ENCODE measurements around the gene BCKDK.
"Not testable (repeated sequence)": the region's sequence is repeated elsewhere in the genome, so short reads cannot be mapped to it uniquely, and the experiment has no call there.

BCKDK gene

DNA sequence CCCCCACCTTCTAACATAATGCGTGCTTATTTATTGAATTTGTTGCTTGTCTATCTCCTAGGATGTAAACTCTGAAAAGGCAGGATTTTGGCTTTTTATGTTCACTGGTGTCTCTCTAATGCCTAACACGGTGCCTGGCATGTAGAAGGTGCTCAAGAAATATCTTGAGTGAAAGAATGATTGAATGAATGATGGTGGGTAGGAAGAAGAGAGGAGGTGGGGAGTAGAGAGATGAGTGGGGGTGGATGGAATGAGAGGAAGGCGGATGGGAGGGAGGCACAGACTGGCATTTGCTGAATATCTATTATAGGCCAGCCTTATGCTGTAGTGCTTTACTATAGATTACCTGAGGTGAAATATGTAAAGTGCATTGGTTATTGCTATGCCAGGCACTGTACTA lies 39.4 kb downstream of the BCKDK start:
- no peak overlapping the region for H3K4me3 ChIP-seq (ENCODE audit: extremely low read depth, insufficient read depth, low read length, poor library complexity, severe bottlenecking)
- 81 to 92% methylated on average over 2 of the region's 3 CpGs for WGBS, 2 experiments (ENCODE audit: insufficient coverage in 2 of 2)
- no peaks in the 10 kb centered on the region for H3K9me3 ChIP-seq (ENCODE audit: control insufficient read depth, low read length)
- no peak overlapping the region for H3K27ac ChIP-seq (ENCODE audit: low read depth, low read length, severe bottlenecking)
- H3K36me3 ChIP-seq (ENCODE audit: control insufficient read depth, insufficient read depth, low read length), result no peaks in the 10 kb centered on the region
- peaks cover 4% of the 10 kb centered on the region for H3K4me1 ChIP-seq (ENCODE audit: control insufficient read depth, insufficient read depth, low read length, poor library complexity, severe bottlenecking)

DNA sequence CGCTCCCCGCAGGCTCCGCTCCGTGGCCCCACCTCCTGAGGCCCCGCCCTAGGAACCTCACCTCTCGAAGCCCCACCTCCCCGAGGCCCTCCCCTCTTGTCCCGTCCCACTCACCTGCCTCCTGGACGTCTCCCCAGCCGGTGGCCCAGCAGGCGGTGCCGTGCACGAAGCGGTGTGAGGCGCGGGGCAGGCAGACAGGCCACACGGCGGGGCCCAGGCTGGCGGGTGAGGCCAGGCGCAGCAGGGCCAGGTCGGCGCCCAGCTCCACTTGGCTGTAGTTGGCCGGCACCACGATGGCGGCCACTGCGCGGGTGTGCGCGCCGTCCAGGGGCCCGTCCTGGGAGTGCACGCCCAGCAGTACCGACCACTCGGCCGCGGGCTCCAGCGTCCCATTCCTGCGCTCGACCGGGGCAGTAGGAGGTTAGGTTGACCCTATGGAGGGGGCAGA lies 40.1 kb downstream of the BCKDK start:
- 56 to 75% methylated on average over 29 to 35 of the region's 40 CpGs for WGBS, 2 experiments (ENCODE audit: insufficient coverage in 2 of 2)
- Histone ChIP-seq H3K36me3 (ENCODE audit: control insufficient read depth, insufficient read depth, low read length) (no peaks in the 10 kb centered on the region), H3K27ac (ENCODE audit: low read depth, low read length, severe bottlenecking) (no peak overlapping the region), H3K4me3 (ENCODE audit: extremely low read depth, insufficient read depth, low read length, poor library complexity, severe bottlenecking) (no peak overlapping the region), H3K9me3 (ENCODE audit: control insufficient read depth, low read length) (no peaks in the 10 kb centered on the region), H3K4me1 (ENCODE audit: control insufficient read depth, insufficient read depth, low read length, poor library complexity, severe bottlenecking) (peaks cover 4% of the 10 kb centered on the region)

DNA sequence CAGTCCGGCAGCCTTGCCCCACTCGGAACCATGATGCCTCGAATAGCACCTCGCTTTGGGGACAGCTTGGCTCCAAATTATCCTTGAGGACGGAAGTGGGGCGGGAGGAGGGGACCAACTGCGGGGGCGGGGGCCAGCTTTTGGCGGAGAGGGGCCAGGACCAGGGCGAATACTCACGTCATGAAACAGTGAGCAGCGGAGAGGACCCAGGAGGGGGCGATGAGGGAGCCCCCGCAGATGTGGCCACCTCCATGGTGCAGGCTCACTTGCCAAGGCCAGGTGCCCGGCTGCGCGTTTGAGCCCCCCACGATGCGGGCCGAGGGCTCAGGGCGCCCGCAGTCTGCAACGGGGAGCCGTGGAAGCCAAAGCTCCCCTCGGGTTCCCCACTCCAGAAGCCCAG lies 40.7 kb downstream of the BCKDK start:
- H3K36me3 ChIP-seq (ENCODE audit: control insufficient read depth, insufficient read depth, low read length), result no peaks in the 10 kb centered on the region
- H3K4me1 ChIP-seq (ENCODE audit: control insufficient read depth, insufficient read depth, low read length, poor library complexity, severe bottlenecking), result peaks cover 4% of the 10 kb centered on the region
- no peak overlapping the region for H3K4me3 ChIP-seq (ENCODE audit: extremely low read depth, insufficient read depth, low read length, poor library complexity, severe bottlenecking)
- WGBS, 2 experiments (ENCODE audit: insufficient coverage in 2 of 2), result 90 to 91% methylated on average over 24 to 25 of the region's 25 CpGs
- no peaks in the 10 kb centered on the region for H3K9me3 ChIP-seq (ENCODE audit: control insufficient read depth, low read length)
- no peak overlapping the region for H3K27ac ChIP-seq (ENCODE audit: low read depth, low read length, severe bottlenecking)

DNA sequence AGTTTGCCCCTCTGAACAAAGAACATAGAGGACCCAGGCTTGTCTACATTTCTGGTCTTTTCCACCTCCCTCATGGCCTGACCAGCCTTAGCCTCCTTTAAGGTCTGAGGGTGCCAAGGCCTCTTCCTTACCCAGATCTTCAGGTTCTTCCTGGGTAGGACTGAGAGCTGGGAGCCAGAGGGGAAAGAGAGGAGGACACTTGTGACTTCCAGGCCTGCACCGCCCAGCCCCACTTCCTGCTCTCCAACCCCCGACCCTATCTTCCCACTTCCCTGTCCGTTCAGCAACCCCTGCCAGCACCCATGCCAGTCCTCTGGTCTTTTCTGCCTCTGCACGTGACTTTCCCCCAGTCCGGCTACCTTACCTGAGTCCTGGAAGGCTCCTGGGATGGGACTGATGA lies 41.1 kb downstream of the BCKDK start:
- H3K36me3 ChIP-seq (ENCODE audit: control insufficient read depth, insufficient read depth, low read length), result no peaks in the 10 kb centered on the region
- no peaks in the 10 kb centered on the region for H3K9me3 ChIP-seq (ENCODE audit: control insufficient read depth, low read length)
- WGBS, 2 experiments (ENCODE audit: insufficient coverage in 2 of 2), result 73 to 100% methylated on average over 2 to 3 of the region's 5 CpGs
- H3K4me1 ChIP-seq (ENCODE audit: control insufficient read depth, insufficient read depth, low read length, poor library complexity, severe bottlenecking), result peaks cover 4% of the 10 kb centered on the region
- no peak overlapping the region for H3K4me3 ChIP-seq (ENCODE audit: extremely low read depth, insufficient read depth, low read length, poor library complexity, severe bottlenecking)
- no peak overlapping the region for H3K27ac ChIP-seq (ENCODE audit: low read depth, low read length, severe bottlenecking)

DNA sequence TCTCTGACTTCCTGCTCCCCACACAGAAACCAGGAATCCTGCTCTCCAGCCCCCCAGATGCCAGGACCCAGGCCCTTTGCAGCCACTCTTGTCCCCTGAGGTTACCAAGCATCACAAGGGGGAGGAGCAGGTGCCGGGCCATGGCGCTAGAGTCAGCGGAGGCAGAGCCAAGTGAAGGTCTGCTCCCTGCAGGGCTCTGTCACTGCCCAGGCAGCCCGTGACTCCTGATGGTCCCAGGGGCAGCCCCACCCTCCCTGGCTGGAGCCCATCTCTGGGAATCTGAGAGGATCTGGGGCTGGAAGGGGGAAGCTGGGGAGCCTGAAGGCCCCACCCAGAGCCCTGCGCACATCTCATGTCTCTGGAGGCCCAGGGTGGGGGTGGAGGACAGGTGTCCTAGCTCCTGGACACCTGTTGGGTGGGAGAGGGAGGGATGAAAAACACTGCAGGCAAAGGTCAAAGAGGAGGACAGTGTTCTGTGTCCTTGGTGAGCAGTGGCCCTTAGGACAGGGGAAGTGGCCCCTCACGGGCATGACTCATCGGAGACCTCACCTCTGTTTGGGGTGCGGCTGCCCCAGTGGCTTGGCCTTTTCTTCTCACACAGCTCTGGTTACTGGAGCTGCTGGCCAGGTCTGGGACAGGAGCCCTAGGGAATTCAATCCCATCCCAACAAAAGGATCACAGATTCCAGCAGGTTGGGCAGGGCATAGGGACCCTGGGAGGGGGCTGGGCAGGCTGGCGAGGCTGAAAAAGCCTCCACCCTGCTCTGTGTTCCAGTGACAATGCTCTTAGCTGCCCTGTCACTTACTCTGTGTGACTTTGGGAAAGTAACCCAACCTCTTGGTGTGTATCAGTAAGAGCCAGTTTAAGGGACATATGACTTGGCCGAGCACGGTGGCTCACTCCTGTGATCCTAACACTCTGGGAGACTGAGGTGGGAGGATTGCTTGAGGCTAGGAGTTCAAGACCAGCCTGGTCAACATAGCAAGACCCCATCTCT lies 42.0 kb downstream of the BCKDK start, which contains the start of gene PRSS36:
Gene PRSS36 (minus strand): TSS at position 173 of the 997 bp plus-strand sequence. CDS start 31 bp downstream, at position 142.
- H3K36me3 ChIP-seq (ENCODE audit: control insufficient read depth, insufficient read depth, low read length), result no peaks in the 10 kb centered on the region
- H3K4me3 ChIP-seq (ENCODE audit: extremely low read depth, insufficient read depth, low read length, poor library complexity, severe bottlenecking), result no peak within 1 kb of the TSS
- no peaks in the 10 kb centered on the region for H3K9me3 ChIP-seq (ENCODE audit: control insufficient read depth, low read length)
- H3K4me1 ChIP-seq (ENCODE audit: control insufficient read depth, insufficient read depth, low read length, poor library complexity, severe bottlenecking), result peaks cover 4% of the 10 kb centered on the region
- no peak within 1 kb of the TSS for H3K27ac ChIP-seq (ENCODE audit: low read depth, low read length, severe bottlenecking)
- 79 to 88% methylated on average over 6 to 7 of the region's 11 CpGs for WGBS, 2 experiments (ENCODE audit: insufficient coverage in 2 of 2)

DNA sequence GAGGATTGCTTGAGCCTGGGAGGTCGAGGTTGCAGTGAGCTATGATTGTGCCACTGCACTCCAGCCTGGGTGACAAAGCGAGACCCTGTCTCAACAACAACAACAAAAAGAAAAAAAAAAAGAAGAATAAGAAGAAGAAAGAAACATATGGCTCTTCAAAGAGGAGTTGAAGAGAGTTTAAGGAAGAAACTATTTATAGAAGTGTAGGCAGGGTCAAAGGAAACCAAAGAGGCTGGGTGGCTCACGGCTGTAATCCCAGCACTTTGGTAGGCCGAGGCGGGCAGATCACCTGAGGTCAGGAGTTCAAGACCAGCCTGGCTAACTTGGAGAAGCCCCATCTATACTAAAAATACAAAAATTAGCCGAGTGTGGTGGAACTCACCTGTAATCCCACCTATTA lies 42.8 kb downstream of the BCKDK start:
- not testable (repeated sequence) for H3K36me3 ChIP-seq (ENCODE audit: control insufficient read depth, insufficient read depth, low read length); H3K9me3 ChIP-seq (ENCODE audit: control insufficient read depth, low read length); H3K27ac ChIP-seq (ENCODE audit: low read depth, low read length, severe bottlenecking); H3K4me3 ChIP-seq (ENCODE audit: extremely low read depth, insufficient read depth, low read length, poor library complexity, severe bottlenecking); H3K4me1 ChIP-seq (ENCODE audit: control insufficient read depth, insufficient read depth, low read length, poor library complexity, severe bottlenecking)
- WGBS, 2 experiments (ENCODE audit: insufficient coverage in 2 of 2), result 96 to 100% methylated on average over 1 to 3 of the region's 6 CpGs

DNA sequence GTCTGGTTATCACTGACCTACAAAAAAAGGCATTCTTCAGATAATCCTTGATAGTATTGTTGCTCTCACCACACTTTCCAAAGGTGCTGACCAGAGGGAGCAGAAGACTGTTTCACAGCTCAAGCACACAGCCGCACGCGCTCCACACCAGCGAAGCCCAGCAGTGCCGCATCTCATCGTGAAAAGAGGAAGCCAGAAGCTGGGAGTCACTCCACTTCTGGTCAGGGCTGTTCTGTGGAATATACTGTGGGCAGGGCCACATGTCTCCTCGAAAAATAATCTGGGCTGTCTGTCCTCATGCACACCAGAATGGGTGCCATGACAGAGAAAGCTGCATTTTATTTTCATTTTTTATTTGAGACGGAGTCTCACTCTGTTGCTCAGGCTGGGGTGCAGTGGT lies 49.0 kb downstream of the BCKDK start:
- H3K27ac ChIP-seq (ENCODE audit: low read depth, low read length, severe bottlenecking), result no peak overlapping the region
- 78 to 84% methylated on average over 5 to 8 of the region's 8 CpGs for WGBS, 2 experiments (ENCODE audit: insufficient coverage in 2 of 2)
- H3K36me3 ChIP-seq (ENCODE audit: control insufficient read depth, insufficient read depth, low read length), result no peaks in the 10 kb centered on the region
- H3K4me3 ChIP-seq (ENCODE audit: extremely low read depth, insufficient read depth, low read length, poor library complexity, severe bottlenecking), result no peak overlapping the region
- no peaks in the 10 kb centered on the region for H3K9me3 ChIP-seq (ENCODE audit: control insufficient read depth, low read length)
- H3K4me1 ChIP-seq (ENCODE audit: control insufficient read depth, insufficient read depth, low read length, poor library complexity, severe bottlenecking), result no peaks in the 10 kb centered on the region

Measured in mesodermal cell (in vitro differentiated cells).